Testis (tissue), 3 donors: Measurements from ENCODE around the gene ABCB11. TPM values are rescaled to one million over a fixed set of nuclear protein-coding genes. Genes with fewer than 3 reads are reported as not detected.

Experiments used
- DNase-seq: peaks from one replicate; pipeline ENCODE4 v3.0.0-alpha.2; 2019
- H3K27ac ChIP-seq, 2 donors: fragments of 200-600 bp; sonication (generic); one replicate each; pipeline ENCODE4 v1.5.1; 2019
- H3K27me3 ChIP-seq: fragments of 200-600 bp; sonication (generic); one replicate; pipeline ENCODE4 v1.5.1; 2019
- H3K36me3 ChIP-seq: fragments of 200-600 bp; sonication (generic); one replicate; pipeline ENCODE4 v1.5.1; 2017; ENCODE audit warnings: low read depth; ENCODE audit errors: missing control alignments
- H3K4me1 ChIP-seq: fragments of 200-600 bp; sonication (generic); one replicate; pipeline ENCODE4 v1.5.1; 2019
- H3K4me3 ChIP-seq, 2 donors: fragments of 200-600 bp; sonication (generic); one replicate each; pipeline ENCODE4 v1.5.1; 2017 to 2019
- H3K9me3 ChIP-seq: fragments of 200-600 bp; sonication (generic); one replicate; pipeline ENCODE4 v1.5.1; 2017
- CTCF ChIP-seq, 3 experiments: fragments of 450-650 bp in 2 of 3; fragments of 200-600 bp in 1 of 3; sonication (generic) in 1 of 3; IDR thresholded peaks; one replicate each; pipeline ENCODE4 v1.5.1; 2016 to 2019; ENCODE audit warnings: antibody characterized with exemption in 3 of 3, mild to moderate bottlenecking in 2 of 3, moderate library complexity in 1 of 3
- POLR2A ChIP-seq: fragments of 450-650 bp; IDR thresholded peaks from one replicate; pipeline ENCODE4 v1.6.1; 2017; ENCODE audit warnings: antibody characterized with exemption, mild to moderate bottlenecking, moderate library complexity
- WGBS, 2 donors: methylation state at CpG; one replicate each; pipeline ENCODE4 v1.1.5; 2018; 5-methylcytosine and 5-hydroxymethylcytosine counted together
- intact Hi-C: fragments of 100-400 bp; cut with DNase I; formaldehyde crosslinking; loops from one replicate; pipeline ENCODE4 v1.15.1; 2023; ENCODE audit warnings: low total_unique reads
- polyA plus RNA-seq: library from polyadenylated mRNA; stranded (reverse); fragments of 350-450 nt; fragmentation: Illumina TruSeq; extraction: RNeasy Lipid Tissue Mini Kit (QIAGEN cat#74804); gene quantifications from one replicate; pipeline ENCODE4 v1.2.3, GENCODE V29; 2014; ENCODE audit warnings: low read depth, low replicate concordance; ENCODE audit not compliant: insufficient read depth
- total RNA-seq, 2 donors: library from RNA; depleted of rRNA; stranded (reverse); fragments of >200 nt; gene quantifications; one replicate each; pipeline ENCODE4 v1.2.3, GENCODE V29; 2016

The ABCB11 gene
- total and polyA plus RNA-seq, 3 donors from 2014 or later: 4.6 to 16.1 (median 7.2) TPM

DNA sequence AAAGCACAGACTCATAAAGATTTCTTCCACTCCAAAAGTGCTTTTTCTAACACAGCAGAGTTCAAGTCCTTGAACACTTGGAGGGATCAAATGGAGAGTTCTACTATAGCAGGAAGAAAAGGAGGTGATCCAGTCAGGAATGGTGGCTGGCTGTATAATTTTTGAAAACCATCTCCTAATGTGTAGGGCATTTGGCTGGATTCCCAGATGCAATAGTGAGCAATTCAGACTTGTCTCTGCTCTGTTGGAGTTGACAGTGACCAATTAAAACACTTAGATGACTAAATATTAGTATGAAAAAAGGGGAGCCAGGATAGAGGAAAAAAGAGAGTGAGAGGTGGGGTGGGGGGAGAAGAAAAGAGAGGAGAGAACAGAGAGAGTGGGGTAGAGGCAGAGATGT lies 135.4 kb downstream of the ABCB11 start:
- H3K27ac ChIP-seq: no peak overlapping the region
- no peaks in the 10 kb centered on the region for H3K27me3 ChIP-seq
- no peak overlapping the region for H3K4me3 ChIP-seq
- no peak for DNase-seq
- intact Hi-C loops: no loop called here
- H3K36me3 ChIP-seq: no peaks in the 10 kb centered on the region
- no peaks in the 10 kb centered on the region for H3K4me1 ChIP-seq
- TF ChIP-seq POLR2A (no peak), CTCF (IDR thresholded peaks at IDR 0.05) (no peak)
- no peaks in the 10 kb centered on the region for H3K9me3 ChIP-seq

GRCh38 chr2:168894720-168895119 lies 136.4 kb downstream of the ABCB11 start:
- TF ChIP-seq POLR2A: no peak
- TF ChIP-seq CTCF (IDR thresholded peaks at IDR 0.05): no peak
- H3K27me3 ChIP-seq: no peaks in the 10 kb centered on the region
- intact Hi-C loops: no loop called here
- H3K36me3 ChIP-seq: no peaks in the 10 kb centered on the region
- DNase-seq: no peak
- no peak overlapping the region for H3K27ac ChIP-seq
- H3K4me1 ChIP-seq: no peaks in the 10 kb centered on the region
- no peak overlapping the region for H3K4me3 ChIP-seq
- no peaks in the 10 kb centered on the region for H3K9me3 ChIP-seq

DNA sequence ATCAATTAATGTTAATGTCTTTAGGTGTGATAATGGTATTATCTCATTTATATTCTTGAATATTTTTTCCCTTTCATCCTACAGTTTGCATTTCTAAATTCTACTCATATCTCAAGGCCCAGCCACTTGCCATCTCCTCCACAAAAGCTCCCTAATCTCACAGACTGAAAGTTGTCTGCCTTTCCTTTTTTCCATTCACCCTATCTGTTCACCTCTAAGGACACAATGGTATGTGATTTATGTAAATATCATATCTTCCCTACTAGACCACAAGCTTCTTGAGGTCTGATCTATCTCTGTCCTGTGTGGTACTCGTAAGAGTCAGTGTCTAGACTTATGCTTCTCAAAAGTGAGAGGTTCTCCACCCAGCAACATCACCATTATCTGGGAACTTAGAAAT lies 137.0 kb downstream of the ABCB11 start:
- Histone ChIP-seq H3K4me3 (no peak overlapping the region), H3K9me3 (no peaks in the 10 kb centered on the region), H3K27me3 (no peaks in the 10 kb centered on the region), H3K27ac (no peak overlapping the region), H3K36me3 (no peaks in the 10 kb centered on the region), H3K4me1 (no peaks in the 10 kb centered on the region)
- no peak for DNase-seq
- 85 to 92% methylated on average over 1 of the region's 1 CpG for WGBS, 2 donors
- intact Hi-C loops: no loop called here
- TF ChIP-seq CTCF (IDR thresholded peaks at IDR 0.05): no peak

DNA sequence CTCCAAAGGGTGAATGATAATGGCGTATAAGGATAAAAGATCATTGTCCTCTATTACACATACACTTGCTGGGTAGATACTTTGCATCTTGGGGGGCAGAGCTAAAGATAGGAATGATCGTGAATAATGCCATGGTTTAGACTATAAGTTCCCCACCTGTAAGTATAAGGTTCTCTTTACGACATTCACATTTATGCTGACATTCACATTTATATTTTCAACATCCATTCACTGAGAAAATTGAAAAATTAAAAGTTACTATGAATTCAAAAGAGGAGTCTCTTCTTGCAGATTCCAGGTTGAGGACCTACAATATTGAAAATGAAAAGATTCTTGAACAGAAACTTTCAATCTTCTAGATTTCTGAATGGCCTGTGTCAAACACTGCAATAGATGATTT lies 138.8 kb downstream of the ABCB11 start:
- H3K27ac ChIP-seq: no peak overlapping the region
- no peaks in the 10 kb centered on the region for H3K9me3 ChIP-seq
- no peaks in the 10 kb centered on the region for H3K4me1 ChIP-seq
- no peaks in the 10 kb centered on the region for H3K36me3 ChIP-seq
- TF ChIP-seq CTCF (IDR thresholded peaks at IDR 0.05): no peak
- TF ChIP-seq POLR2A: no peak
- intact Hi-C loops: no loop called here
- WGBS, 2 donors: 62 to 100% methylated on average over 3 of the region's 3 CpGs
- DNase-seq: no peak
- no peak overlapping the region for H3K4me3 ChIP-seq
- no peaks in the 10 kb centered on the region for H3K27me3 ChIP-seq

DNA sequence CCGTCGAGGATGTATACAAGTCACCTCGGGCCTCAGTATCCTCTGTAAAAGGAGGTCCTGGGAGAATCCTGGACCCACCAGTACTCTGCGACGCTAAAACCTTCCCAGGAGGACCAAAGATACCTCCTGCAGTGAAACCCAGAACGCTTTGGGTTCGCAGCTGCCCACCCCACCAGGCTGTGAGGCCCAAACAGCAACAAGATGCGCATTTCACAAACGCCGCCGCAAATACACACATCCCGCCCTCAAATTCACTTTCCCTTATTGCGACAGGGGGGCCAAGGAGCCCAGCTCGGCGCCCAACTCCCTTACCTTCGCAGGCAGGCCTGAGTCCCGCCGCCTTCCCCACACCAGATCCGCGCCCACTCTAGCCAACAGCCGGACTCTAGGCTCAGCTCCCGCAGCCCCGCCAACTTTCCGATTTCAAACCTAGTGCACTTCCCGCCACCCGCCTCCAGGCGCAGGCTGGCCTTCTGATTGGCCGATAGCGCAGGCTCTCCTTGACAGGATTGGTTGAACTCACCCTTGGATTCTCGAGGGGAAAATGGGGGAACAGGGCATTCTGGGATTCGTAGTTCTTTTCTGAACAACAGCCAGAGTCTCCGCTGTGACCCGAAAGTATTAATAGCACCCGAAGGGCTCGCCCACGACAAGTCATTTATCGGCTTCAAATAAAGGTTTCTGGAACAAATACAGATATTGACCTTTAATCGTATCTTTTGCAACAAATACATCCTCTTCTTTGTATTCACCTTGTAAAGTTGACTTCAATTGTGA lies 140.9 kb downstream of the ABCB11 start, which contains the start of gene SPC25:
Gene SPC25, minus strand, starts transcription at position 425 of the 777 bp plus-strand sequence. CDS start 911 bp downstream, outside the sequence.
- Histone ChIP-seq H3K4me3 (peak within 1 kb of the TSS; percentile 53 to 65), H3K4me1 (no peaks in the 10 kb centered on the region), H3K27ac (no peak within 1 kb of the TSS), H3K27me3 (no peaks in the 10 kb centered on the region), H3K9me3 (no peaks in the 10 kb centered on the region), H3K36me3 (no peaks in the 10 kb centered on the region)
- TF ChIP-seq CTCF (IDR thresholded peaks at IDR 0.05): peak in 1 of 3 experiments; percentile 19
- TF ChIP-seq POLR2A: no peak
- peak; percentile 93 for DNase-seq
- 1 to 2% methylated on average over 35 to 37 of the region's 38 CpGs for WGBS, 2 donors
- intact Hi-C loops: no loop called here
